ENCODE results near the gene LIPG. TPM values are rescaled to one million over a fixed set of nuclear protein-coding genes. Genes with fewer than 3 reads are reported as not detected.

Gene LIPG
- total and polyA plus RNA-seq, 2 of the 13 experiments (the other 11 are each of a cell fraction or from before 2014, with no cell fraction given): 0.96 to 10.8 TPM

DNA sequence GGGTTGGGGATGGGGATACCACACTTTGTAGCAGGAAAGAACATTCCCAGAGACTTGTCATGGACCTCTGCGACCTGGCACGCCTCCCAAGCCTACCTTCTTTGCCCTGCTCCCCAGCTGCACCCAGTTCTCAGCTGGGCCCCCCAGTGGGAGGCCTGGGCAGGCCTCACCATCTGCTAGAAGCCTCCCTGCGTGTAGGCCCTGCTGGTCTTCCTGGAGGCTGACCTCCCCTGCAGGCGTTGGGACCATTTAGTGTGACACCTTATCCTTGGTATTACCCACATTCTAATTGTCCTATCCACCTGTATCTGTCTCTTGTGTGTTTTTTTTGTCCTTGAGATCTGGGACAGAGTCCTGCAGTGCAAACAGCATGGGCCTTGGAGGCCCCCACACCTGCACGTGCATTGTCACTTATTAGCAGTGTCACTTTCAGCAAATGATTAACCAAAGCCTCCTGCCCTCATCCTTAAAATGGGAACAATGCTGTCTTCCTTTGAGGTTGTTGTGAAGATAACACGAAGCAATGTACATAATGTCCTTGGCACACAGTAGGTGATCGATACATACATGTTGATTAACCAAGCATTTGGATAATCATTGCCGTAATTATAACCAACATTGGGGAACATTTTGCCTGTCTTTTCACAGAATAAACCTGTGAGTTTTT is 77.2 kb downstream of the LIPG start (continued):
- TF ChIP-seq, protein P1, sequence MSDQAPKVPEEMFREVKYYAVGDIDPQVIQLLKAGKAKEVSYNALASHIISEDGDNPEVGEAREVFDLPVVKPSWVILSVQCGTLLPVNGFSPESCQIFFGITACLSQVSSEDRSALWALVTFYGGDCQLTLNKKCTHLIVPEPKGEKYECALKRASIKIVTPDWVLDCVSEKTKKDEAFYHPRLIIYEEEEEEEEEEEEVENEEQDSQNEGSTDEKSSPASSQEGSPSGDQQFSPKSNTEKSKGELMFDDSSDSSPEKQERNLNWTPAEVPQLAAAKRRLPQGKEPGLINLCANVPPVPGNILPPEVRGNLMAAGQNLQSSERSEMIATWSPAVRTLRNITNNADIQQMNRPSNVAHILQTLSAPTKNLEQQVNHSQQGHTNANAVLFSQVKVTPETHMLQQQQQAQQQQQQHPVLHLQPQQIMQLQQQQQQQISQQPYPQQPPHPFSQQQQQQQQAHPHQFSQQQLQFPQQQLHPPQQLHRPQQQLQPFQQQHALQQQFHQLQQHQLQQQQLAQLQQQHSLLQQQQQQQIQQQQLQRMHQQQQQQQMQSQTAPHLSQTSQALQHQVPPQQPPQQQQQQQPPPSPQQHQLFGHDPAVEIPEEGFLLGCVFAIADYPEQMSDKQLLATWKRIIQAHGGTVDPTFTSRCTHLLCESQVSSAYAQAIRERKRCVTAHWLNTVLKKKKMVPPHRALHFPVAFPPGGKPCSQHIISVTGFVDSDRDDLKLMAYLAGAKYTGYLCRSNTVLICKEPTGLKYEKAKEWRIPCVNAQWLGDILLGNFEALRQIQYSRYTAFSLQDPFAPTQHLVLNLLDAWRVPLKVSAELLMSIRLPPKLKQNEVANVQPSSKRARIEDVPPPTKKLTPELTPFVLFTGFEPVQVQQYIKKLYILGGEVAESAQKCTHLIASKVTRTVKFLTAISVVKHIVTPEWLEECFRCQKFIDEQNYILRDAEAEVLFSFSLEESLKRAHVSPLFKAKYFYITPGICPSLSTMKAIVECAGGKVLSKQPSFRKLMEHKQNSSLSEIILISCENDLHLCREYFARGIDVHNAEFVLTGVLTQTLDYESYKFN (CRISPR knock-in tag; conservative IDR thresholded peaks at IDR 0.05): peak; percentile 95
- TF ChIP-seq ZNF567 (CRISPR knock-in tag; IDR thresholded peaks at IDR 0.05; ENCODE audit: borderline replicate concordance) (no peak), ETV5 (CRISPR knock-in tag; IDR thresholded peaks at IDR 0.05; ENCODE audit: borderline replicate concordance) (peak; percentile 51; the same call in 1 of the 2 replicates), ZNF121 (CRISPR knock-in tag; IDR thresholded peaks at IDR 0.05) (peak; percentile 99), ADNP (CRISPR knock-in tag; IDR thresholded peaks at IDR 0.05) (peak; percentile 11; the same call in 1 of the 2 replicates), GFI1 (CRISPR knock-in tag; IDR thresholded peaks at IDR 0.05; ENCODE audit: borderline replicate concordance) (no peak), CAMTA2 (CRISPR knock-in tag; IDR thresholded peaks at IDR 0.05; ENCODE audit: borderline replicate concordance) (no peak), FOXJ3 (CRISPR knock-in tag; IDR thresholded peaks at IDR 0.05; ENCODE audit: borderline replicate concordance) (peak; percentile 95), SIX1 (CRISPR knock-in tag; IDR thresholded peaks at IDR 0.05; ENCODE audit: borderline replicate concordance) (peak; percentile 93), MTA1 (CRISPR knock-in tag; IDR thresholded peaks at IDR 0.05; ENCODE audit: borderline replicate concordance) (peak; percentile 50), SMC3 (IDR thresholded peaks at IDR 0.05; ENCODE audit: low read length) (no peak), ARHGAP35 (CRISPR knock-in tag; IDR thresholded peaks at IDR 0.05; ENCODE audit: borderline replicate concordance) (0 out of 2 replicates have a peak, but pooled peaks have one; percentile 45), AKAP8 (CRISPR knock-in tag; IDR thresholded peaks at IDR 0.05) (no peak), TBX2 (CRISPR knock-in tag; IDR thresholded peaks at IDR 0.05; ENCODE audit: borderline replicate concordance) (peak; percentile 99), PHF21A (CRISPR knock-in tag; IDR thresholded peaks at IDR 0.05) (peak; percentile 90)
- TF ChIP-seq, protein P2, sequence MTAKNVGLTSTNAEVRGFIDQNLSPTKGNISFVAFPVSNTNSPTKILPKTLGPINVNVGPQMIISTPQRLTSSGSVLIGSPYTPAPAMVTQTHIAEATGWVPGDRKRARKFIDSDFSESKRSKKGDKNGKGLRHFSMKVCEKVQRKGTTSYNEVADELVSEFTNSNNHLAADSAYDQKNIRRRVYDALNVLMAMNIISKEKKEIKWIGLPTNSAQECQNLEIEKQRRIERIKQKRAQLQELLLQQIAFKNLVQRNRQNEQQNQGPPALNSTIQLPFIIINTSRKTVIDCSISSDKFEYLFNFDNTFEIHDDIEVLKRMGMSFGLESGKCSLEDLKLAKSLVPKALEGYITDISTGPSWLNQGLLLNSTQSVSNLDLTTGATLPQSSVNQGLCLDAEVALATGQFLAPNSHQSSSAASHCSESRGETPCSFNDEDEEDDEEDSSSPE (CRISPR knock-in tag; IDR thresholded peaks at IDR 0.05): no peak
- TF ChIP-seq, protein P3, sequence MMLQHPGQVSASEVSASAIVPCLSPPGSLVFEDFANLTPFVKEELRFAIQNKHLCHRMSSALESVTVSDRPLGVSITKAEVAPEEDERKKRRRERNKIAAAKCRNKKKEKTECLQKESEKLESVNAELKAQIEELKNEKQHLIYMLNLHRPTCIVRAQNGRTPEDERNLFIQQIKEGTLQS (CRISPR knock-in tag; IDR thresholded peaks at IDR 0.05): no peak
- TF ChIP-seq, protein P4, sequence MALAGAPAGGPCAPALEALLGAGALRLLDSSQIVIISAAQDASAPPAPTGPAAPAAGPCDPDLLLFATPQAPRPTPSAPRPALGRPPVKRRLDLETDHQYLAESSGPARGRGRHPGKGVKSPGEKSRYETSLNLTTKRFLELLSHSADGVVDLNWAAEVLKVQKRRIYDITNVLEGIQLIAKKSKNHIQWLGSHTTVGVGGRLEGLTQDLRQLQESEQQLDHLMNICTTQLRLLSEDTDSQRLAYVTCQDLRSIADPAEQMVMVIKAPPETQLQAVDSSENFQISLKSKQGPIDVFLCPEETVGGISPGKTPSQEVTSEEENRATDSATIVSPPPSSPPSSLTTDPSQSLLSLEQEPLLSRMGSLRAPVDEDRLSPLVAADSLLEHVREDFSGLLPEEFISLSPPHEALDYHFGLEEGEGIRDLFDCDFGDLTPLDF (CRISPR knock-in tag; IDR thresholded peaks at IDR 0.05): peak; percentile 44; the same call in 1 of the 2 replicates
- TF ChIP-seq, protein P5, sequence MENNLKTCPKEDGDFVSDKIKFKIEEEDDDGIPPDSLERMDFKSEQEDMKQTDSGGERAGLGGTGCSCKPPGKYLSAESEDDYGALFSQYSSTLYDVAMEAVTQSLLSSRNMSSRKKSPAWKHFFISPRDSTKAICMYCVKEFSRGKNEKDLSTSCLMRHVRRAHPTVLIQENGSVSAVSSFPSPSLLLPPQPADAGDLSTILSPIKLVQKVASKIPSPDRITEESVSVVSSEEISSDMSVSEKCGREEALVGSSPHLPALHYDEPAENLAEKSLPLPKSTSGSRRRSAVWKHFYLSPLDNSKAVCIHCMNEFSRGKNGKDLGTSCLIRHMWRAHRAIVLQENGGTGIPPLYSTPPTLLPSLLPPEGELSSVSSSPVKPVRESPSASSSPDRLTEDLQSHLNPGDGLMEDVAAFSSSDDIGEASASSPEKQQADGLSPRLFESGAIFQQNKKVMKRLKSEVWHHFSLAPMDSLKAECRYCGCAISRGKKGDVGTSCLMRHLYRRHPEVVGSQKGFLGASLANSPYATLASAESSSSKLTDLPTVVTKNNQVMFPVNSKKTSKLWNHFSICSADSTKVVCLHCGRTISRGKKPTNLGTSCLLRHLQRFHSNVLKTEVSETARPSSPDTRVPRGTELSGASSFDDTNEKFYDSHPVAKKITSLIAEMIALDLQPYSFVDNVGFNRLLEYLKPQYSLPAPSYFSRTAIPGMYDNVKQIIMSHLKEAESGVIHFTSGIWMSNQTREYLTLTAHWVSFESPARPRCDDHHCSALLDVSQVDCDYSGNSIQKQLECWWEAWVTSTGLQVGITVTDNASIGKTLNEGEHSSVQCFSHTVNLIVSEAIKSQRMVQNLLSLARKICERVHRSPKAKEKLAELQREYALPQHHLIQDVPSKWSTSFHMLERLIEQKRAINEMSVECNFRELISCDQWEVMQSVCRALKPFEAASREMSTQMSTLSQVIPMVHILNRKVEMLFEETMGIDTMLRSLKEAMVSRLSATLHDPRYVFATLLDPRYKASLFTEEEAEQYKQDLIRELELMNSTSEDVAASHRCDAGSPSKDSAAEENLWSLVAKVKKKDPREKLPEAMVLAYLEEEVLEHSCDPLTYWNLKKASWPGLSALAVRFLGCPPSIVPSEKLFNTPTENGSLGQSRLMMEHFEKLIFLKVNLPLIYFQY (CRISPR knock-in tag; IDR thresholded peaks at IDR 0.05; ENCODE audit: borderline replicate concordance): peak; percentile 59; the same call in 1 of the 2 replicates
